DOHH2 (cell line): ENCODE data around the gene DDR2.
A peak's percentile ranks its signal among the peaks of the same experiment; 100 is the strongest.
"Not testable (repeated sequence)": the region's sequence is repeated elsewhere in the genome, so short reads cannot be mapped to it uniquely, and the experiment has no call there.

Source experiments
- H3F3A ChIP-seq: fragments of 200-600 bp; sonication (generic), shearing (Covaris generic); 2 replicates; pipeline ENCODE4 v1.6.0; 2016; ENCODE audit warnings: antibody characterized with exemption, mild to moderate bottlenecking; ENCODE audit not compliant: control insufficient read depth, insufficient read depth
- H3K27ac ChIP-seq: fragments of 200-600 bp; sonication (generic); 2 replicates; pipeline ENCODE4 v1.5.1; 2014; ENCODE audit warnings: low read depth, mild to moderate bottlenecking, low read length, moderate library complexity
- H3K27me3 ChIP-seq: fragments of 200-600 bp; sonication (generic); 2 replicates; pipeline ENCODE4 v1.6.1; 2014; ENCODE audit warnings: mild to moderate bottlenecking, low read length, mixed read lengths; ENCODE audit not compliant: control insufficient read depth
- H3K36me3 ChIP-seq: fragments of 200-600 bp; sonication (generic); 2 replicates; pipeline ENCODE4 v1.6.1; 2014; ENCODE audit warnings: mild to moderate bottlenecking, low read length, moderate library complexity, mixed read lengths; ENCODE audit not compliant: control insufficient read depth
- H3K4me1 ChIP-seq: fragments of 200-600 bp; sonication (generic); 2 replicates; pipeline ENCODE4 v1.6.1; 2014; ENCODE audit warnings: mild to moderate bottlenecking, low read length, mixed read lengths; ENCODE audit not compliant: control insufficient read depth
- H3K4me2 ChIP-seq: fragments of 200-600 bp; sonication (generic); 2 replicates; pipeline ENCODE4 v1.6.0; 2014; ENCODE audit warnings: mild to moderate bottlenecking, low read length, moderate library complexity
- H3K4me3 ChIP-seq: fragments of 200-600 bp; sonication (generic); 2 replicates; pipeline ENCODE4 v1.5.1; 2014; ENCODE audit warnings: mild to moderate bottlenecking, low read length, mixed read lengths
- H3K79me2 ChIP-seq: fragments of 200-600 bp; sonication (generic); 2 replicates; pipeline ENCODE4 v1.6.1; 2014; ENCODE audit warnings: mild to moderate bottlenecking, low read length, mixed read lengths; ENCODE audit not compliant: control insufficient read depth
- H3K9me2 ChIP-seq: fragments of 200-600 bp; sonication (generic); replicated peaks from 2 replicates; pipeline ENCODE4 v1.6.1; 2014; ENCODE audit warnings: mild to moderate bottlenecking, low read length, mixed read lengths; ENCODE audit not compliant: control insufficient read depth
- H3K9me3 ChIP-seq: fragments of 200-600 bp; sonication (generic); 2 replicates; pipeline ENCODE4 v1.6.1; 2014; ENCODE audit warnings: antibody characterized with exemption, low read length, mixed read lengths; ENCODE audit not compliant: control insufficient read depth, insufficient read depth
- H4K20me1 ChIP-seq: fragments of 200-600 bp; sonication (generic); 2 replicates; pipeline ENCODE4 v1.6.0; 2014; ENCODE audit warnings: low read depth, mild to moderate bottlenecking, antibody characterized with exemption, low read length, moderate library complexity; ENCODE audit not compliant: control insufficient read depth, insufficient read depth
- CTCF ChIP-seq: fragments of 200-600 bp; sonication (generic); IDR thresholded peaks from one replicate; pipeline ENCODE4 v1.5.1; 2014; ENCODE audit warnings: antibody characterized with exemption, mild to moderate bottlenecking, low read depth, low read length; ENCODE audit not compliant: poor library complexity, severe bottlenecking
- EZH2phosphoT487 ChIP-seq: fragments of 200-600 bp; sonication (generic); IDR thresholded peaks from 2 replicates; pipeline ENCODE4 v1.6.1; 2017; ENCODE audit warnings: borderline replicate concordance, mild to moderate bottlenecking, antibody characterized with exemption, low read length, moderate library complexity, mixed read lengths

Gene DDR2

GRCh38 chr1:162779043-162779442 lies 146.8 kb downstream of the DDR2 start:
- Histone ChIP-seq H3K9me2 (no peaks in the 10 kb centered on the region), H3K27ac (no peak overlapping the region), H3K36me3 (no peaks in the 10 kb centered on the region), H4K20me1 (no peaks in the 10 kb centered on the region), H3K4me1 (no peaks in the 10 kb centered on the region), H3F3A (no peaks in the 10 kb centered on the region), H3K79me2 (no peaks in the 10 kb centered on the region), H3K4me2 (no peak overlapping the region), H3K27me3 (no peaks in the 10 kb centered on the region), H3K9me3 (no peaks in the 10 kb centered on the region), H3K4me3 (no peak overlapping the region)
- TF ChIP-seq CTCF = no peak
- no peak for TF ChIP-seq EZH2phosphoT487

- no peaks in the 10 kb centered on the region for H3K9me2 ChIP-seq
- TF ChIP-seq CTCF (no peak), EZH2phosphoT487 (no peak)
- no peaks in the 10 kb centered on the region for H3K27me3 ChIP-seq
- H3K4me2 ChIP-seq = no peak overlapping the region
- H3F3A ChIP-seq = no peaks in the 10 kb centered on the region
- no peak overlapping the region for H3K4me3 ChIP-seq
- H3K36me3 ChIP-seq = no peaks in the 10 kb centered on the region
- H4K20me1 ChIP-seq = no peaks in the 10 kb centered on the region
- H3K79me2 ChIP-seq = no peaks in the 10 kb centered on the region
- H3K9me3 ChIP-seq = no peaks in the 10 kb centered on the region
- no peak overlapping the region for H3K27ac ChIP-seq
- H3K4me1 ChIP-seq = no peaks in the 10 kb centered on the region
These were observed 150.4 kb downstream of the DDR2 start for GRCh38 chr1:162782671-162783070.

- not testable (repeated sequence) for H3K9me3 ChIP-seq, H3K79me2 ChIP-seq, H3K27me3 ChIP-seq, H3K4me1 ChIP-seq, H3K9me2 ChIP-seq, H3K36me3 ChIP-seq, H3K27ac ChIP-seq, H3K4me3 ChIP-seq, H4K20me1 ChIP-seq, H3F3A ChIP-seq, H3K4me2 ChIP-seq
These were observed 152.7 kb downstream of the DDR2 start for GRCh38 chr1:162784926-162785325.

GRCh38 chr1:162788783-162789182 lies 156.5 kb downstream of the DDR2 start:
- not testable (repeated sequence) for H3K27ac ChIP-seq

GRCh38 chr1:162790303-162790984 lies 158.2 kb downstream of the DDR2 start, which contains the start of gene HSD17B7:
HSD17B7 (plus strand) TSS chr1:162790702; CDS start chr1:162790801, 99 bp downstream.
- H3K9me2 ChIP-seq, H3K9me3 ChIP-seq, H3F3A ChIP-seq, H3K27me3 ChIP-seq, H3K4me1 ChIP-seq, H4K20me1 ChIP-seq: not testable (repeated sequence)
- H3K4me3 ChIP-seq = peak within 1 kb of the TSS; percentile 69
- peaks cover 26% of the 10 kb centered on the region for H3K79me2 ChIP-seq
- H3K36me3 ChIP-seq = peaks cover 20% of the 10 kb centered on the region
- peak within 1 kb of the TSS; percentile 74 for H3K27ac ChIP-seq
- H3K4me2 ChIP-seq = peak within 1 kb of the TSS; percentile 75

More at GRCh38 chr1:162788783-162789182, 156.5 kb downstream of the DDR2 start:
- H4K20me1 ChIP-seq, H3K4me1 ChIP-seq, H3K9me3 ChIP-seq, H3F3A ChIP-seq, H3K4me2 ChIP-seq, H3K9me2 ChIP-seq, H3K27me3 ChIP-seq, H3K4me3 ChIP-seq: not testable (repeated sequence)
- Histone ChIP-seq H3K36me3 (peaks cover 15% of the 10 kb centered on the region), H3K79me2 (peaks cover 23% of the 10 kb centered on the region)

- H3K4me1 ChIP-seq, H4K20me1 ChIP-seq, H3F3A ChIP-seq, H3K9me3 ChIP-seq, H3K27me3 ChIP-seq, H3K9me2 ChIP-seq: not testable (repeated sequence)
- Histone ChIP-seq H3K4me2 (peak overlapping the region; percentile 56), H3K79me2 (peaks cover 26% of the 10 kb centered on the region), H3K36me3 (peaks cover 25% of the 10 kb centered on the region), H3K27ac (peak overlapping the region; percentile 66), H3K4me3 (peak overlapping the region; percentile 69)
These were observed 158.7 kb downstream of the DDR2 start for GRCh38 chr1:162790985-162791357.

- H3K9me3 ChIP-seq, H3K27me3 ChIP-seq, H3K4me2 ChIP-seq, H3K4me1 ChIP-seq, H3K4me3 ChIP-seq, H4K20me1 ChIP-seq, H3K27ac ChIP-seq, H3F3A ChIP-seq, H3K9me2 ChIP-seq: not testable (repeated sequence)
- Histone ChIP-seq H3K79me2 (peaks cover 26% of the 10 kb centered on the region), H3K36me3 (peaks cover 37% of the 10 kb centered on the region)
These were observed 162.0 kb downstream of the DDR2 start for GRCh38 chr1:162794284-162794683.
